Ascending aorta (tissue), 2 donors: ENCODE results near the gene VPS25. TPM values are rescaled to one million over a fixed set of nuclear protein-coding genes. Genes with fewer than 3 reads are reported as not detected.

Experiments used
- DNase-seq, 2 donors: peaks; one replicate each; pipeline ENCODE4 v3.0.0-alpha.2; 2019; ENCODE audit warnings: low spot score in 2 of 2
- H3K27ac ChIP-seq, 2 donors: fragments of 200-600 bp; sonication (generic); one replicate each; pipeline ENCODE4 v1.5.1; 2016 to 2017; ENCODE audit warnings: mild to moderate bottlenecking in 1 of 2
- H3K27me3 ChIP-seq: fragments of 200-600 bp; sonication (generic); one replicate; pipeline ENCODE4 v1.5.1; 2017
- H3K36me3 ChIP-seq, 2 donors: fragments of 200-600 bp; sonication (generic); one replicate each; pipeline ENCODE4 v1.5.1; 2016
- H3K4me1 ChIP-seq, 2 donors: fragments of 200-600 bp; sonication (generic); one replicate each; pipeline ENCODE4 v1.5.1; 2016 to 2017; ENCODE audit warnings: mild to moderate bottlenecking in 1 of 2
- H3K4me3 ChIP-seq, 2 donors: fragments of 200-600 bp; sonication (generic); one replicate each; pipeline ENCODE4 v1.5.1; 2016 to 2017; ENCODE audit warnings: mild to moderate bottlenecking in 1 of 2
- H3K9me3 ChIP-seq, 2 donors: fragments of 200-600 bp; sonication (generic); one replicate each; pipeline ENCODE4 v1.5.1; 2016
- intact Hi-C: fragments of 100-400 bp; cut with DNase I; formaldehyde crosslinking; loops from one replicate; pipeline ENCODE4 v1.15.1; 2023
- total RNA-seq: library from RNA; depleted of rRNA; stranded (reverse); fragments of >200 nt; gene quantifications from one replicate; pipeline ENCODE4 v1.1.0, GENCODE V29; 2016
- TF ChIP-seq, protein P1 (sequence below), 3 experiments: fragments of 200-600 bp in 2 of 3; fragments of 450-650 bp in 1 of 3; sonication (generic) in 2 of 3; IDR thresholded peaks; one replicate each; pipeline ENCODE4 v1.5.1; 2016 to 2019; ENCODE audit warnings: antibody characterized with exemption in 3 of 3, mild to moderate bottlenecking in 1 of 3, moderate library complexity in 1 of 3

VPS25 gene
- total RNA-seq, 1 donor from 2014 or later = 40.9 TPM

DNA sequence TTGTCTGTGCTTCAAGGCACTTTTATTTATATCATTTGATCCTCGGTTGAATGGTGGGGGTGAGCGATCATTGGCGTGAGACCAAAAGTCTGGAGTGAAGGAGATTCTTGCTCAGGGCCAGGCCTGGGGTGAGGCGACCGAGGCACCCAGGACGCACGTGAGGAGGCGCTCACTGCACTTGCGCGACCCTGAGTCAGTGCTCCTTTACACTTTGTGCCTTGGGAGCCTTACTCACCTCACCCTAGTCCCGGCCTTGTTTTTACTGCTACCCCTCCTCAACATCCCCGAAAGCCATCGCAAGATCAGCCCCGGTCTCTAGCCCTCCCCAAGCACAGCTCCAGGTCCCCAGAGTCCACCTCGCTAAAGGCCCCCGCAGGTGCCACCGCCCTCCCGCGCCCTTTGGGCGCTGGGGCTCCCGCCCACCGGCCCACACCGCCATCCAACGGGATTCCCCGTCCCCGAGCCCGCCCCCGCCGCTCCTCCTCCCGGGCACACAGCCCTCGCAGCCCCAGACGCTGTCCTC, 28.9 kb upstream of the VPS25 start:
- Histone ChIP-seq H3K27ac (peak overlapping the region; percentile 93 to 95), H3K9me3 (no peaks in the 10 kb centered on the region), H3K36me3 (no peaks in the 10 kb centered on the region), H3K27me3 (no peaks in the 10 kb centered on the region), H3K4me3 (peak overlapping the region; percentile 89 to 98), H3K4me1 (peaks cover 0 to 11% of the 10 kb centered on the region in 2 donors)
- intact Hi-C loops = loop anchor here (2.0 kb wide), 1 partner anchor 18 kb away; no protein-coding TSS in a partner anchor
- peak; percentile 41 to 81 for DNase-seq
- TF ChIP-seq, protein P1, sequence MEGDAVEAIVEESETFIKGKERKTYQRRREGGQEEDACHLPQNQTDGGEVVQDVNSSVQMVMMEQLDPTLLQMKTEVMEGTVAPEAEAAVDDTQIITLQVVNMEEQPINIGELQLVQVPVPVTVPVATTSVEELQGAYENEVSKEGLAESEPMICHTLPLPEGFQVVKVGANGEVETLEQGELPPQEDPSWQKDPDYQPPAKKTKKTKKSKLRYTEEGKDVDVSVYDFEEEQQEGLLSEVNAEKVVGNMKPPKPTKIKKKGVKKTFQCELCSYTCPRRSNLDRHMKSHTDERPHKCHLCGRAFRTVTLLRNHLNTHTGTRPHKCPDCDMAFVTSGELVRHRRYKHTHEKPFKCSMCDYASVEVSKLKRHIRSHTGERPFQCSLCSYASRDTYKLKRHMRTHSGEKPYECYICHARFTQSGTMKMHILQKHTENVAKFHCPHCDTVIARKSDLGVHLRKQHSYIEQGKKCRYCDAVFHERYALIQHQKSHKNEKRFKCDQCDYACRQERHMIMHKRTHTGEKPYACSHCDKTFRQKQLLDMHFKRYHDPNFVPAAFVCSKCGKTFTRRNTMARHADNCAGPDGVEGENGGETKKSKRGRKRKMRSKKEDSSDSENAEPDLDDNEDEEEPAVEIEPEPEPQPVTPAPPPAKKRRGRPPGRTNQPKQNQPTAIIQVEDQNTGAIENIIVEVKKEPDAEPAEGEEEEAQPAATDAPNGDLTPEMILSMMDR (IDR thresholded peaks at IDR 0.05) = no peak

DNA sequence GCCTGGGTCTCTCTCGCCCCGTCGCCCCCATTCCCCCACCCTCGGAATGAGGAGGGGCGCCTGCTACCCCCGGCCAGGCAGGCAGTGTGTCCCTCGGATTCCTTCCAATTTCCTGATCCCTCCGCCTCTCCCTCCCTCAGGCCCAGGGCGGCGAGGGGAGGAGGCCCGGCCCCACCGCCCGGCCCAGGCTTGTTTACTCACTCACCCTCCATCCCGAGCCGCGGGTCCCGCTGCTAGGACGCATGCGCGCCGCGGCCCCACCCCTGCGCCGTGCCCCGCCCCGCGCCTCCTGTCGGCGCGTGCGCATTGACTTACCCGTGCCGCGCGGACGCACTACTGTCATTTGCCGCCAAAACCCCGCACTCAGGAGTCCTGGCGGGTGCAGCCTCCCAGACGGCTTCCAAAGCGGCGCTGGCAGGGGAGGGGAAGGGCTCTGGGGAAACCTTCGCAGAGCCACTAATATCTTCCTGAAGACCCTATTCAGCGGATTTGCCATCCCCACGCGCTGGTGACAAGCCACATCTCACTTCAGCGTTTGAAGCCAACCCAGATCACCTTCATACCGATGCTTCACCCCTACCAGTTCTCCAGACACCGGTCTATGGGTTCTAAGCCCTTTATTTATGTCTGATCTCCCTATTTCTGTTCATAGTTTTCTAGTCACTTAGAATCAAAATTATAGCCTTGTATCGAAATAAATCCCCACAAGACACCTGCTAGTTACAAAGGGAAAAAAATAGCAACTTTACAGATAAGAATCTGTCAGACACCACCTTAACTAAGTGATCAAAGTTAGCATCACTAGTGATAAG, 28.2 kb upstream of the VPS25 start, which contains the start of gene EZH1:
Gene EZH1, minus strand, starts transcription at position 235 of the 812 bp plus-strand sequence. CDS start 16,099 bp downstream, outside the sequence.
- H3K27ac ChIP-seq = peak within 1 kb of the TSS; percentile 93 to 95
- H3K4me3 ChIP-seq = peak within 1 kb of the TSS; percentile 89 to 98
- intact Hi-C loops = loop anchor here (2.0 kb wide), 1 partner anchor 18 kb away; no protein-coding TSS in a partner anchor
- no peaks in the 10 kb centered on the region for H3K27me3 ChIP-seq
- TF ChIP-seq, protein P1 (IDR thresholded peaks at IDR 0.05) = peak in 1 of 3 experiments; percentile 16
- peak; percentile 61 to 93 for DNase-seq
- H3K36me3 ChIP-seq = no peaks in the 10 kb centered on the region
- no peaks in the 10 kb centered on the region for H3K9me3 ChIP-seq
- peaks cover 0 to 11% of the 10 kb centered on the region in 2 donors for H3K4me1 ChIP-seq

DNA sequence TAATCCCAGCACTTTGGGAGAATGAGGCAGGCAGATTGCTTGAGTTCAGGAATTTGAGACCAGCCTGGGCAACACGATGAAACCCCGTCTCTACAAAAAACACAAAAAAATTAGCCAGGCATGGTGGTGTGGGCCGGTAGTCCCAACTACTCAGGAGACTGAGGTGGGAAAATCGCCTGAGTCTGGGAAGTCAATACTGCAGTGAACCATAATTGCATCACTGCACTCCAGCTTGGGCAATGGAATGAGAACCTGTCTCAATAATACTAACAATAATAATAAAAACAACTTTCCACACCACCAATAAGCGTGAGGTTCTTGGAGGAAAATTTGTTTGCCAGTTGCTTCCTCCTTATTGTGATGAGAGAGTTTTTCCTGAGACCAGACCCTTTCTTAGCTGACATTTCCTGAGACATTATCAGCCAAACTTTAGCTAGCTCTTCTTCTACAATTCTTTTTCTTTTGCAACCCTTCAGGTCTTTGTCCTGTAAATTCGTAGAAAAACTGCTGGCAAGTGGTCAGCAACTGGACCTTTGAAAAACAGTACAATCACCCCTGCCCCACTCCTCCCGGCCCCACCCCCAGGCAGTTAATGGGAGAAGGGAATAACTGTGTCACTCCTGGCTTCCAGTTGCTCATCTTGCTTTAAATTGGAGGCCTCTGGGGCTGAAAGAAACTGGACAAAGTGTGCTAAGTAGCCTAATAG, 24.9 kb upstream of the VPS25 start:
- peaks cover 0 to 9% of the 10 kb centered on the region in 2 donors for H3K4me1 ChIP-seq
- H3K36me3 ChIP-seq = no peaks in the 10 kb centered on the region
- H3K27ac ChIP-seq = peak overlapping the region in 1 of 2 donors; percentile 44
- intact Hi-C loops = no loop called here
- TF ChIP-seq, protein P1 (IDR thresholded peaks at IDR 0.05) = no peak
- H3K4me3 ChIP-seq = no peak overlapping the region
- no peaks in the 10 kb centered on the region for H3K27me3 ChIP-seq
- no peak for DNase-seq
- H3K9me3 ChIP-seq = no peaks in the 10 kb centered on the region

- intact Hi-C loops = no loop called here
- H3K27me3 ChIP-seq = no peaks in the 10 kb centered on the region
- H3K36me3 ChIP-seq = no peaks in the 10 kb centered on the region
- H3K4me3 ChIP-seq = no peak overlapping the region
- TF ChIP-seq, protein P1 (IDR thresholded peaks at IDR 0.05) = no peak
- no peak for DNase-seq
- H3K27ac ChIP-seq = peak overlapping the region in 1 of 2 donors; percentile 44
- H3K9me3 ChIP-seq = no peaks in the 10 kb centered on the region
- H3K4me1 ChIP-seq = peaks cover 0 to 5% of the 10 kb centered on the region in 2 donors
Observed at GRCh38 chr17:42748908-42749798, 24.1 kb upstream of the VPS25 start.
